ENCODE data around the gene IQCM. TPM values are rescaled to one million over a fixed set of nuclear protein-coding genes. Genes with fewer than 3 reads are reported as not detected.

The IQCM gene
- total RNA-seq, 1 experiment from 2014 or later, result 0.17 TPM

- Histone ChIP-seq H3K4me3 (ENCODE audit: insufficient read depth, low read depth, low read length) (no peak overlapping the region), H3K36me3 (replicated peaks; ENCODE audit: control insufficient read depth, insufficient read depth, low read length) (no peaks in the 10 kb centered on the region), H3K27me3 (ENCODE audit: control insufficient read depth, insufficient read depth, low read length) (no peaks in the 10 kb centered on the region)
- no peak for DNase-seq
These were observed 349.2 kb downstream of the IQCM start for GRCh38 chr4:149466446-149466845.

- Histone ChIP-seq H3K36me3 (replicated peaks; ENCODE audit: control insufficient read depth, insufficient read depth, low read length) (no peaks in the 10 kb centered on the region), H3K27me3 (ENCODE audit: control insufficient read depth, insufficient read depth, low read length) (no peaks in the 10 kb centered on the region), H3K4me3 (ENCODE audit: insufficient read depth, low read depth, low read length) (no peak overlapping the region)
- DNase-seq, result no peak
These were observed 349.7 kb downstream of the IQCM start for GRCh38 chr4:149465955-149466354.

DNA sequence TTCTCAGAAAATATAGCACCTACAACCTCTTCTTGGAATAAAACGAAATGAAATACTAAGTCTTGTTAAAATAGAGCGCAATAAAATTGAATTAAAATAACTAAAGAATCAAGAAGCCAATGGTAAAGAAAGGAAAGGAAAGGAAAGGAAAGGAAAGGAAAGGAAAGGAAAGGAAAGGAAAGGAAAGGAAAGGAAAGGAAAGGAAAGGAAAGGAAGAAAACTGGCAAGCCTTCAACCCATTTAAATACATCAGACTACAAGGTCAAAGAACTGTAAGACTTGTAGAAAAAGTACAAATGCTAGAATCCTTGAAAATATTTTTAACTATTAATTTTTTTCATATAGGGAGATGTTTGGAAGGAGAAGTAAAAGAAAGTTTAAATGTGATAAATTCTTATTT, 372.1 kb downstream of the IQCM start:
- no peaks in the 10 kb centered on the region for H3K36me3 ChIP-seq (replicated peaks; ENCODE audit: control insufficient read depth, insufficient read depth, low read length)
- no peaks in the 10 kb centered on the region for H3K27me3 ChIP-seq (ENCODE audit: control insufficient read depth, insufficient read depth, low read length)
- H3K4me3 ChIP-seq (ENCODE audit: insufficient read depth, low read depth, low read length), result no peak overlapping the region
- DNase-seq, result no peak

DNA sequence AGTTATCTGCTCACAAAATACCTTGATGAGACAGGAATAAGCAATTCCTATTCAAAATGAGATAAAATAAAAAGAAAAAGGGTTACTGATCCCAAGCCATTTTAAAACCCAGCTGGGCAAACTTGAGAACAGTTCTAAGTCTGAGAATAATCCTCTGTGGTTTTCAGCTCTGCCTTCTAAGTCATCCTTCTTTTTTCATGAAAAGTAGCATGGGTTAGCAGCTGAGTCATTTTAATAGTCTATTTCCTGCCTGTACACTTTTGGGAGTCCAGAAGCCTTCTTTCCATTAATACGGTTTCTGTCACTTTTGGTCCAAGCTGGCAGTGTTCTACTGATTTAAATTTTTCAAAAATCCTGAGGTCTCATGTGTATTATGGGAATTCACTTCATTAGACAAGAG, 374.3 kb downstream of the IQCM start:
- H3K27me3 ChIP-seq (ENCODE audit: control insufficient read depth, insufficient read depth, low read length), result no peaks in the 10 kb centered on the region
- no peak for DNase-seq
- H3K36me3 ChIP-seq (replicated peaks; ENCODE audit: control insufficient read depth, insufficient read depth, low read length), result no peaks in the 10 kb centered on the region
- no peak overlapping the region for H3K4me3 ChIP-seq (ENCODE audit: insufficient read depth, low read depth, low read length)

GRCh38 chr4:149426461-149426860, 389.2 kb downstream of the IQCM start:
- DNase-seq, result no peak
- Histone ChIP-seq H3K36me3 (replicated peaks; ENCODE audit: control insufficient read depth, insufficient read depth, low read length) (no peaks in the 10 kb centered on the region), H3K4me3 (ENCODE audit: insufficient read depth, low read depth, low read length) (no peak overlapping the region), H3K27me3 (ENCODE audit: control insufficient read depth, insufficient read depth, low read length) (no peaks in the 10 kb centered on the region)

GRCh38 chr4:149409555-149409962, 406.1 kb downstream of the IQCM start:
- Histone ChIP-seq H3K36me3 (replicated peaks; ENCODE audit: control insufficient read depth, insufficient read depth, low read length) (no peaks in the 10 kb centered on the region), H3K4me3 (ENCODE audit: insufficient read depth, low read depth, low read length) (no peak overlapping the region), H3K27me3 (ENCODE audit: control insufficient read depth, insufficient read depth, low read length) (no peaks in the 10 kb centered on the region)
- no peak for DNase-seq

GRCh38 chr4:149409146-149409545, 406.5 kb downstream of the IQCM start:
- DNase-seq, result no peak
- H3K36me3 ChIP-seq (replicated peaks; ENCODE audit: control insufficient read depth, insufficient read depth, low read length), result no peaks in the 10 kb centered on the region
- no peak overlapping the region for H3K4me3 ChIP-seq (ENCODE audit: insufficient read depth, low read depth, low read length)
- no peaks in the 10 kb centered on the region for H3K27me3 ChIP-seq (ENCODE audit: control insufficient read depth, insufficient read depth, low read length)

- H3K36me3 ChIP-seq (replicated peaks; ENCODE audit: control insufficient read depth, insufficient read depth, low read length), result no peaks in the 10 kb centered on the region
- DNase-seq, result no peak
- no peak overlapping the region for H3K4me3 ChIP-seq (ENCODE audit: insufficient read depth, low read depth, low read length)
- H3K27me3 ChIP-seq (ENCODE audit: control insufficient read depth, insufficient read depth, low read length), result no peaks in the 10 kb centered on the region
These were observed 411.5 kb downstream of the IQCM start for GRCh38 chr4:149404143-149404542.

- DNase-seq, result no peak
- Histone ChIP-seq H3K4me3 (ENCODE audit: insufficient read depth, low read depth, low read length) (no peak overlapping the region), H3K36me3 (replicated peaks; ENCODE audit: control insufficient read depth, insufficient read depth, low read length) (no peaks in the 10 kb centered on the region), H3K27me3 (ENCODE audit: control insufficient read depth, insufficient read depth, low read length) (no peaks in the 10 kb centered on the region)
These were observed 412.6 kb downstream of the IQCM start for GRCh38 chr4:149403081-149403480.

DNA sequence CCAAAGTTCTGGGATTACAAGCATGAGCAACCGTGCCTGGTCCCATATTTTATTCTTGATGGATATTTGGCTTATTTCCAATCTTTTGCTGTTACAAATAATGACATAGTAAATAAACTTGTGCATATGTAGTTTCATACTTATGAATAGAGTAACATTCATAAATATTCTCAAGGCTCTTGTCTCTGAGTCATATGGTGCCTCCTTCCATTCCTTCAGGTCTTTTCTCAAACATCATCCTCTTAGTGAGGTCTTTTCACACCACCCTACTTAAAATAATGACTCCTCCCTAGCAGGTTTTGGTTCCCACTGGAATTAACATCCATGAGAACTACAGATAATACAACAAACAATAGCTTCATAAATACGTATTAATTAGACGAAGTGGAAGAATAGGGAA, 416.6 kb downstream of the IQCM start:
- no peaks in the 10 kb centered on the region for H3K27me3 ChIP-seq (ENCODE audit: control insufficient read depth, insufficient read depth, low read length)

DNA sequence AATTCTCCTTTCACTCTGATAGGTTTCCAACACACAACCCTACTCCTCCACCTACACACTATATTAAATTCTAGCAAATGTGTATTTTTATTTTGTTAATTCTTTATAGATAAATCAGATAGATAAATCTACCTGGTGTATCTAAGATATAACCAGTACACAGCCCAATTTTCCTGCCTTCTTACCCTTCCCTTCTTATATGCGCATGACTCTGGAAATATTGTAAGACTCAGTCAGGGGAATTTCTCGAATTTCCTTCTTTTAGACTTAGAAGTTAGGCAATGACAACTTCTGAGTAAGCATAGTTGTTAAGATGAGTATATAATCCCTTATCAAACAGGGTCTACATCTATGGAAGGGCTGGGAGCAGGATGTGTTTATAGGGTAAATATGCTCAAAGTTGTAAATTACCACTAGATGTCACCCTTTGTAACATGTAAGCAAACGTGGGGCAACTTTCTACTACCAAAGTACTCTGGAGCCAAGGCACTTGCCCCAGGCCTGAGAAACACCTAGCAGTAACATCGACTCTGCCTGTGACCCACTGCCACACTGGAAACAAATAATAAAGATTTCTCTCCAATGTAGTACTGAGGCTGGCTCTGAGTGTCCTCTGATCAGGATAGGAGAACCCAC, 444.7 kb downstream of the IQCM start:
- no peak overlapping the region for H3K4me3 ChIP-seq (ENCODE audit: insufficient read depth, low read depth, low read length)
- no peaks in the 10 kb centered on the region for H3K27me3 ChIP-seq (ENCODE audit: control insufficient read depth, insufficient read depth, low read length)
- DNase-seq, result peak; percentile 15
- H3K36me3 ChIP-seq (replicated peaks; ENCODE audit: control insufficient read depth, insufficient read depth, low read length), result no peaks in the 10 kb centered on the region

More for the DNA sequence above, 416.6 kb downstream of the IQCM start:
- Histone ChIP-seq H3K4me3 (ENCODE audit: insufficient read depth, low read depth, low read length) (no peak overlapping the region), H3K36me3 (replicated peaks; ENCODE audit: control insufficient read depth, insufficient read depth, low read length) (no peaks in the 10 kb centered on the region)
- DNase-seq, result no peak

GRCh38 chr4:149370002-149370401, 445.6 kb downstream of the IQCM start:
- Histone ChIP-seq H3K4me3 (ENCODE audit: insufficient read depth, low read depth, low read length) (no peak overlapping the region), H3K36me3 (replicated peaks; ENCODE audit: control insufficient read depth, insufficient read depth, low read length) (no peaks in the 10 kb centered on the region), H3K27me3 (ENCODE audit: control insufficient read depth, insufficient read depth, low read length) (no peaks in the 10 kb centered on the region)
- DNase-seq, result no peak

DNA sequence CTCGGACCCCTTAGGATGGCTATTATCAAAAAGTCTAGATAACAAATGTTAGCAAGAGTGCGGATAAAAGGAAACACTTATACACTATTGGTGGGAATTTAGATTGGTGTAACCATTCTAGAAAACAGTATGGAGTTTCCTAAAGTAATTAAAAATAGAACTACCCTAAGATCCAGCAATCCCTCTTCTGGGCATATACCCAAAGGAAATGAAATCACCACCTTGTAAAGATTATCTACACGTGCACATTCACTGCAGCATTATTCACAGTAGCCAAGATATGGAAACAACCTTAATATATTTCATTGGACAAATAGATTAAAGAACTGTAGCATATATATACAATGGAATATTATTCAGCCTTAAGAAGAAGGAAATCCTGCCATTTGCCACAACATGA, 462.4 kb downstream of the IQCM start:
- no peaks in the 10 kb centered on the region for H3K27me3 ChIP-seq (ENCODE audit: control insufficient read depth, insufficient read depth, low read length)
- no peak for DNase-seq
- no peak overlapping the region for H3K4me3 ChIP-seq (ENCODE audit: insufficient read depth, low read depth, low read length)
- H3K36me3 ChIP-seq (replicated peaks; ENCODE audit: control insufficient read depth, insufficient read depth, low read length), result no peaks in the 10 kb centered on the region

GRCh38 chr4:149349541-149349940, 466.1 kb downstream of the IQCM start:
- Histone ChIP-seq H3K4me3 (ENCODE audit: insufficient read depth, low read depth, low read length) (no peak overlapping the region), H3K27me3 (ENCODE audit: control insufficient read depth, insufficient read depth, low read length) (no peaks in the 10 kb centered on the region), H3K36me3 (replicated peaks; ENCODE audit: control insufficient read depth, insufficient read depth, low read length) (no peaks in the 10 kb centered on the region)
- DNase-seq, result no peak

GRCh38 chr4:149347139-149347538, 468.5 kb downstream of the IQCM start:
- peak; percentile 1 for DNase-seq
- no peaks in the 10 kb centered on the region for H3K27me3 ChIP-seq (ENCODE audit: control insufficient read depth, insufficient read depth, low read length)
- H3K36me3 ChIP-seq (replicated peaks; ENCODE audit: control insufficient read depth, insufficient read depth, low read length), result no peaks in the 10 kb centered on the region
- H3K4me3 ChIP-seq (ENCODE audit: insufficient read depth, low read depth, low read length), result no peak overlapping the region

DNA sequence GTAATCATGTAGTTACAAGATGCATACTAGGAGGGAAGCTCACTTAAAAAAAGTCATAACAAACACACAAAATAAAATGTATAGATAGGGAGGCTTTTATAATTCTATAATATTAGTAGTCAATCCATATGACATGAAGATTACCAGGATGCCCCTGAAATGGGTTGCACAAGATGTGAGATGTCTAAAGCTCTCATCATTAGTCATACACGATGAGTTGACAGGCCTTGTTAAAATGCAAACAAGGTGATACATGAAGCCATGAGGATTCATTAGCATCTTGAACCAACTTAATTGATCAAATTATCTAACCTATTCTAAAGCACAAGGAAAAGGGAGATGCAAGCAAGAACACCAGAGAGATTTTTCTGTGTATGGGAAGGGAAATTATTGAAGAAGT, 470.2 kb downstream of the IQCM start:
- Histone ChIP-seq H3K36me3 (replicated peaks; ENCODE audit: control insufficient read depth, insufficient read depth, low read length) (no peaks in the 10 kb centered on the region), H3K27me3 (ENCODE audit: control insufficient read depth, insufficient read depth, low read length) (no peaks in the 10 kb centered on the region), H3K4me3 (ENCODE audit: insufficient read depth, low read depth, low read length) (no peak overlapping the region)
- DNase-seq, result no peak
